Neural progenitor cell (in vitro differentiated cells): ENCODE measurements around the gene KBTBD2. TPM values are rescaled to one million over a fixed set of nuclear protein-coding genes. Genes with fewer than 3 reads are reported as not detected.
"Not testable (repeated sequence)": the region's sequence is repeated elsewhere in the genome, so short reads cannot be mapped to it uniquely, and the experiment has no call there.

Experiments
- DNase-seq: peaks from one replicate; pipeline ENCODE4 v3.0.0-alpha.2; 2016; ENCODE audit warnings: low spot score
- H2AFZ ChIP-seq: fragments of 200-600 bp; sonication (generic); replicated peaks from 2 replicates; pipeline ENCODE4 v1.6.1; 2016; ENCODE audit warnings: antibody characterized with exemption
- H3F3A ChIP-seq: fragments of 200-600 bp; sonication (generic); 2 replicates; pipeline ENCODE4 v1.6.1; 2016; ENCODE audit warnings: antibody characterized with exemption, low read depth
- H3K27ac ChIP-seq: fragments of 200-600 bp; sonication (generic); 2 replicates; pipeline ENCODE4 v1.5.1; 2016; ENCODE audit warnings: mild to moderate bottlenecking
- H3K27me3 ChIP-seq: fragments of 200-600 bp; sonication (generic); 2 replicates; pipeline ENCODE4 v1.6.1; 2016; ENCODE audit warnings: mild to moderate bottlenecking, moderate library complexity
- H3K36me3 ChIP-seq: fragments of 200-600 bp; sonication (generic); 2 replicates; pipeline ENCODE4 v1.5.1; 2016
- H3K4me1 ChIP-seq: fragments of 200-600 bp; sonication (generic); 2 replicates; pipeline ENCODE4 v1.6.1; 2016; ENCODE audit warnings: mixed run types
- H3K4me2 ChIP-seq: fragments of 200-600 bp; sonication (generic); 2 replicates; pipeline ENCODE4 v1.6.1; 2016
- H3K4me3 ChIP-seq: fragments of 200-600 bp; sonication (generic); 2 replicates; pipeline ENCODE4 v1.5.1; 2016
- H3K79me2 ChIP-seq: fragments of 200-600 bp; sonication (generic); 2 replicates; pipeline ENCODE4 v1.6.1; 2016; ENCODE audit warnings: low read depth
- H3K9ac ChIP-seq: fragments of 200-600 bp; sonication (generic); 2 replicates; pipeline ENCODE4 v1.6.1; 2016
- H3K9me3 ChIP-seq: fragments of 200-600 bp; sonication (generic); 2 replicates; pipeline ENCODE4 v1.5.1; 2016; ENCODE audit warnings: low read depth
- H4K20me1 ChIP-seq: fragments of 200-600 bp; sonication (generic); 2 replicates; pipeline ENCODE4 v1.6.1; 2016; ENCODE audit warnings: low read depth
- H3K27ac Mint-ChIP-seq: 3 replicates; pipeline ENCODE4 v1.8.0; 2021; ENCODE audit warnings: mixed read lengths
- H3K27me3 Mint-ChIP-seq: 2 replicates; pipeline ENCODE4 v1.8.0; 2022; ENCODE audit warnings: low read depth, mild to moderate bottlenecking, inconsistent platforms, moderate library complexity, mixed read lengths; ENCODE audit not compliant: insufficient read depth
- H3K36me3 Mint-ChIP-seq: 3 replicates; pipeline ENCODE4 v1.8.0; 2021; ENCODE audit warnings: mixed read lengths
- H3K4me1 Mint-ChIP-seq: 3 replicates; pipeline ENCODE4 v1.8.0; 2021; ENCODE audit warnings: mixed read lengths
- H3K4me3 Mint-ChIP-seq: 3 replicates; pipeline ENCODE4 v1.8.0; 2021; ENCODE audit warnings: mild to moderate bottlenecking, moderate library complexity, mixed read lengths
- H3K9me3 Mint-ChIP-seq: 3 replicates; pipeline ENCODE4 v1.8.0; 2020; ENCODE audit warnings: mixed read lengths
- EZH2 ChIP-seq: fragments of 200-600 bp; sonication (generic); IDR thresholded peaks from 2 replicates; pipeline ENCODE4 v1.6.1; 2017; ENCODE audit warnings: antibody characterized with exemption, mild to moderate bottlenecking, moderate library complexity
- total RNA-seq: library from RNA; depleted of rRNA; stranded (reverse); fragments of >200 nt; gene quantifications from 2 replicates; pipeline ENCODE4 v1.2.3, GENCODE V29; 2015; ENCODE audit warnings: low replicate concordance
- TF ChIP-seq, protein P1 (sequence below): fragments of 200-600 bp; sonication (generic); IDR thresholded peaks from 2 replicates; pipeline ENCODE4 v1.5.1; 2017; ENCODE audit warnings: antibody characterized with exemption, mild to moderate bottlenecking

Gene KBTBD2
- total RNA-seq, 1 donor from 2014 or later, result 45.5 TPM

DNA sequence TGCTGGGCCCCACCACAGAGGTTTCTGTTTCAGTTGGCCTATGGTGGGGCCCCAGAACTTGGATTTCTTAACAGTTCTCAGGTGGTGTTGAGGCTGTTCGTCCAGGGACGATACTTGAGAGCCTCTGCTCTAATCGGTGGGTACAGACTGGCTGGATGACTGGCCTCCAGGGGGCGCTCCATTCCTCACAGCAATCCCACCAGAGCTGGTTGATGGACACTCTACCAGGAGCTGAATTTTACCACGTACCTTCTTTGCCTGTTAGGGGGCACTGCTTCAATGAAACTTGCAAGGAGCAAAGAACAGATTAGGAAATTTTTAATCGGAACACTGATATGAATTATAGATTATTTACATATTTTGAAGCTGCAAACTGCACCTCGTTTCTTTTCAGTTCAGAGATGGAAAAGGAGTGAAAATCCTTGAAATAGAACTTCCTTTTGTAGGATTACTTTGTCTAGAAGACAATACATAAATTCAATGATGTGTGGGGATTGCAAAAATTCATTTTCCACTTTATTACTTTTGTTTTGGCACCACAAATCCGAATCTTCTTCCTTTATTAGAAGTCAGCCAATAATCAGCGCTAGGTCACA, 44.8 kb downstream of the KBTBD2 start:
- Mint-ChIP-seq H3K4me1 (no peaks in the 10 kb centered on the region), H3K9me3 (no peaks in the 10 kb centered on the region), H3K36me3 (peaks cover 2% of the 10 kb centered on the region), H3K27ac (no peak overlapping the region), H3K4me3 (no peak overlapping the region), H3K27me3 (peaks cover 3% of the 10 kb centered on the region)
- H3K4me1 ChIP-seq, result no peaks in the 10 kb centered on the region
- H3K27me3 ChIP-seq, result no peaks in the 10 kb centered on the region
- H3K27ac ChIP-seq, result no peak overlapping the region
- no peak for TF ChIP-seq EZH2
- TF ChIP-seq, protein P1, sequence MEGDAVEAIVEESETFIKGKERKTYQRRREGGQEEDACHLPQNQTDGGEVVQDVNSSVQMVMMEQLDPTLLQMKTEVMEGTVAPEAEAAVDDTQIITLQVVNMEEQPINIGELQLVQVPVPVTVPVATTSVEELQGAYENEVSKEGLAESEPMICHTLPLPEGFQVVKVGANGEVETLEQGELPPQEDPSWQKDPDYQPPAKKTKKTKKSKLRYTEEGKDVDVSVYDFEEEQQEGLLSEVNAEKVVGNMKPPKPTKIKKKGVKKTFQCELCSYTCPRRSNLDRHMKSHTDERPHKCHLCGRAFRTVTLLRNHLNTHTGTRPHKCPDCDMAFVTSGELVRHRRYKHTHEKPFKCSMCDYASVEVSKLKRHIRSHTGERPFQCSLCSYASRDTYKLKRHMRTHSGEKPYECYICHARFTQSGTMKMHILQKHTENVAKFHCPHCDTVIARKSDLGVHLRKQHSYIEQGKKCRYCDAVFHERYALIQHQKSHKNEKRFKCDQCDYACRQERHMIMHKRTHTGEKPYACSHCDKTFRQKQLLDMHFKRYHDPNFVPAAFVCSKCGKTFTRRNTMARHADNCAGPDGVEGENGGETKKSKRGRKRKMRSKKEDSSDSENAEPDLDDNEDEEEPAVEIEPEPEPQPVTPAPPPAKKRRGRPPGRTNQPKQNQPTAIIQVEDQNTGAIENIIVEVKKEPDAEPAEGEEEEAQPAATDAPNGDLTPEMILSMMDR, result peak; percentile 90
- peak; percentile 87 for DNase-seq
- H3K4me3 ChIP-seq, result no peak overlapping the region
- H3K36me3 ChIP-seq, result no peaks in the 10 kb centered on the region
- H2AFZ ChIP-seq, result peak overlapping the region; percentile 68
- no peak overlapping the region for H3K9ac ChIP-seq
- H4K20me1 ChIP-seq, result no peaks in the 10 kb centered on the region
- no peaks in the 10 kb centered on the region for H3F3A ChIP-seq
- H3K9me3 ChIP-seq, result no peaks in the 10 kb centered on the region
- no peak overlapping the region for H3K4me2 ChIP-seq
- no peaks in the 10 kb centered on the region for H3K79me2 ChIP-seq

- not testable (repeated sequence) for H3F3A ChIP-seq, H3K4me3 ChIP-seq, H4K20me1 ChIP-seq, H3K9me3 Mint-ChIP-seq, H3K4me3 Mint-ChIP-seq, H3K4me1 Mint-ChIP-seq, H3K36me3 Mint-ChIP-seq, H3K27ac ChIP-seq, H3K9me3 ChIP-seq, H3K79me2 ChIP-seq, H3K4me2 ChIP-seq, H3K27ac Mint-ChIP-seq, H3K4me1 ChIP-seq, H3K27me3 Mint-ChIP-seq, H2AFZ ChIP-seq, H3K27me3 ChIP-seq, H3K36me3 ChIP-seq, H3K9ac ChIP-seq
- peak; percentile 3 for DNase-seq
These were observed 46.8 kb downstream of the KBTBD2 start for GRCh38 chr7:32844748-32845147.

DNA sequence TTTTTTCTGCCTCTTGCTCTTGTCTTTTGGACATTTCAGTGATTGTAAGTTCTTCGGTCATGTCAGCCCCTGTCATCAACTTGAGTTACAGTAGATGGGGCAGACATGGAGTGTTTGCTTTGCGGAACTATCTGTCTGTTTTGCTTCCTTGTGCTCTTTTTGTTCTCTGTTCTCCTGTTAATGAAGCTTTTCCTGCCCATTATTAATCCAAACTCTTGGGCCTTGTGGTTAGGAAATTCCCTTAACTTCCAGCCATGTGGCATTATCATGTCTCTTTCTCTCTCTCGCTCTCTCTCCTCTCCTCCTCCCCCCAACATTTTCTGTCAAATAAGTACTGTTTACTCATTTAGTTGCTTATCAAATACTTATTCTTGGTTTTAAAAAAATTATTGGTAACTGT, 47.8 kb downstream of the KBTBD2 start:
- H3F3A ChIP-seq, H3K9me3 Mint-ChIP-seq, DNase-seq, H3K4me1 Mint-ChIP-seq, H3K4me1 ChIP-seq, H3K27ac ChIP-seq, H3K27me3 ChIP-seq, H4K20me1 ChIP-seq, H3K79me2 ChIP-seq, H3K36me3 ChIP-seq, H3K9ac ChIP-seq, H3K27ac Mint-ChIP-seq, H3K27me3 Mint-ChIP-seq, H3K4me3 ChIP-seq, H3K36me3 Mint-ChIP-seq, H3K9me3 ChIP-seq, H3K4me2 ChIP-seq, H3K4me3 Mint-ChIP-seq, H2AFZ ChIP-seq: not testable (repeated sequence)

- H3K27me3 Mint-ChIP-seq, result not testable (repeated sequence)
These were observed 51.7 kb downstream of the KBTBD2 start for GRCh38 chr7:32839846-32840245.

DNA sequence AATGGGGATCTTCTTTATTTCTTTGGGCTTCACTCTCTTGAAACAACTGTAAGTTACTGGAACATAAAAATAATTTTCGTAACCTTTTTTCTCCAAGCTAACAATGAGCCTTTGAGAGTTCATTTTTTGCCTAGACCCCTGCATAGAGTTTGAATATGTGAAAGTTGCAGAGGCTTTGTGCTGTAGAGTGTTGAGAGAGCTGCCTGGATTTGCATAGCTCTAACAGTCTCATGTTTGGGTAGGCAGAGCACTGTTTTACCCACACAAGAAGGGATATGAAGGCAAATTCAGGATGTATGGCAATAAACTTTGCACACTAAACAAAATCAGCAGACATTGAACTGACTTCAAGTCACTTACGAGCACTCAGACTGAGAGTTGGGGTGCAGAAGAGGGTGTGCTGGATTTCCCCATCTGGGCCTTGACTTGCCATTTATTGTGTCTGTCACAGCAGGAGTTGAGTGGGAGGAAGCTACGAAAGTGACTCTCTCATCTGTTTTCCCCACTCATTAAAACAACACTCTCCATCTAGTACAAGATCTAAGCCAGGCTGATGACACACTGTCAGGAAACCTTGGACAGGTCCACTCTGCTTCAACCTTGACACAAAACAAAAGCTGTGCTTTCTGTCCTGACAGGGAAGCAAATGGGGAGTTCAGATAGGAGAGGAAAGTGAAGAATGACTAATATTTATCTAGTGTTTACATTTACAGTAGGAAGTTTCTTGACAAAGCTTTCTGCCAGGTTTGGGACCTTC, 62.4 kb downstream of the KBTBD2 start:
- H3K4me1 ChIP-seq, H3K9me3 ChIP-seq, H4K20me1 ChIP-seq, H3K4me3 ChIP-seq, H3F3A ChIP-seq, H3K4me3 Mint-ChIP-seq, DNase-seq, H3K4me2 ChIP-seq, H3K9ac ChIP-seq, H2AFZ ChIP-seq, H3K79me2 ChIP-seq, H3K4me1 Mint-ChIP-seq, H3K27me3 Mint-ChIP-seq, H3K27me3 ChIP-seq, H3K36me3 ChIP-seq, H3K27ac Mint-ChIP-seq, H3K27ac ChIP-seq: not testable (repeated sequence)
- H3K36me3 Mint-ChIP-seq, result peaks cover 19% of the 10 kb centered on the region
- H3K9me3 Mint-ChIP-seq, result peaks cover 16% of the 10 kb centered on the region

More at GRCh38 chr7:32839846-32840245, 51.7 kb downstream of the KBTBD2 start:
- not testable (repeated sequence) for H3K9ac ChIP-seq, H3K4me2 ChIP-seq, H3F3A ChIP-seq, H3K4me3 ChIP-seq, H3K4me1 Mint-ChIP-seq, H3K27ac Mint-ChIP-seq, H3K9me3 Mint-ChIP-seq, H3K9me3 ChIP-seq, H3K4me3 Mint-ChIP-seq, H2AFZ ChIP-seq, H3K4me1 ChIP-seq, H4K20me1 ChIP-seq, H3K27me3 ChIP-seq, H3K36me3 ChIP-seq, H3K79me2 ChIP-seq, H3K36me3 Mint-ChIP-seq, DNase-seq, H3K27ac ChIP-seq

Other genes with a start within 250 kb of the KBTBD2 start
- 24.4 and 28.6 TPM in 2 replicates for gene FKBP9, start 65.7 kb upstream of the KBTBD2 start, total RNA-seq
- 34.6 and 72.1 TPM in 2 replicates for gene NT5C3A, start 171.0 kb upstream of the KBTBD2 start, total RNA-seq
- 11.0 and 29.4 TPM in 2 replicates for gene RP9, start 217.6 kb upstream of the KBTBD2 start, total RNA-seq
- gene BBS9, start 237.8 kb upstream of the KBTBD2 start, total RNA-seq, result 40.3 and 52.3 TPM in 2 replicates